ENCODE measurements around the gene GPR101.

The GPR101 gene, protein sequence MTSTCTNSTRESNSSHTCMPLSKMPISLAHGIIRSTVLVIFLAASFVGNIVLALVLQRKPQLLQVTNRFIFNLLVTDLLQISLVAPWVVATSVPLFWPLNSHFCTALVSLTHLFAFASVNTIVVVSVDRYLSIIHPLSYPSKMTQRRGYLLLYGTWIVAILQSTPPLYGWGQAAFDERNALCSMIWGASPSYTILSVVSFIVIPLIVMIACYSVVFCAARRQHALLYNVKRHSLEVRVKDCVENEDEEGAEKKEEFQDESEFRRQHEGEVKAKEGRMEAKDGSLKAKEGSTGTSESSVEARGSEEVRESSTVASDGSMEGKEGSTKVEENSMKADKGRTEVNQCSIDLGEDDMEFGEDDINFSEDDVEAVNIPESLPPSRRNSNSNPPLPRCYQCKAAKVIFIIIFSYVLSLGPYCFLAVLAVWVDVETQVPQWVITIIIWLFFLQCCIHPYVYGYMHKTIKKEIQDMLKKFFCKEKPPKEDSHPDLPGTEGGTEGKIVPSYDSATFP

DNA sequence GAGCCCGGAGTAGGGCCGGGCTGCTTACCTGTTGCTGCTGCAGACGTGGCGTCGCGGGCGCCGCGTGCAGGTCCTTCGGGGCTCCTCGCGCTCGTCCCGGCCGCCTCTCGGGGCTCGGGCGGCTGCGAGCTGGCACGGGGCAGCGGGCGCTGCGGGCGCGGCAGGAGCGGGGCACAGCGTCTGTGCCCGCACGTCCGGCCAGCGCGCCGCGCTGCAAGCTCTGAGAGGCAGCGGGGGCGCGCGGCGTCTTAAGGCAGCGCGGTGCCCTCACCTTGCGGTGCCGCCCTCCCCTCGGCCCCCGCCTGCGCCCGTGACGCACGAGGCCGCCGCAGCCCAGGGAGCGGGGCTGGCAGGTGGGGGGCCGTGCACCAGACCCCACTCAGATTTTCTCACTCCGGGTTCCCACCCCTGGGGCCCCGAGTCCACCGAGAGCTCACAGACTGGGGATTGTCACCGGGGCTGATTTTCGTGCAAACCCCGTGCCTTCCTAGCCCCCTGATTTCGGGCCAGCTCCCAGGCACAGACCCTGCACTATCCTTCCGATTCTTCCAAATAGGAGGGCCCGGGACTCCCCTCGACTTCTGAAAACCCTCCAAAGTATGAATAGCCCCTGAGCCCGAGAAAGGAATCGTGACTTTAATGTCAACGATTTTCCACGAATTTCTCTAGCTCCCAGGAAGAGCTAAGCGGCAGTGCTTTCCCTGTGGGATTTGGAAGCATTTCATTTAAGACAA is at the start of gene GPR101:
TSS of gene GPR101 (minus strand) at position 222 of the 734 bp plus-strand sequence. CDS start 2,321 bp downstream, outside the sequence.
- DNase-seq, result no peak

DNA sequence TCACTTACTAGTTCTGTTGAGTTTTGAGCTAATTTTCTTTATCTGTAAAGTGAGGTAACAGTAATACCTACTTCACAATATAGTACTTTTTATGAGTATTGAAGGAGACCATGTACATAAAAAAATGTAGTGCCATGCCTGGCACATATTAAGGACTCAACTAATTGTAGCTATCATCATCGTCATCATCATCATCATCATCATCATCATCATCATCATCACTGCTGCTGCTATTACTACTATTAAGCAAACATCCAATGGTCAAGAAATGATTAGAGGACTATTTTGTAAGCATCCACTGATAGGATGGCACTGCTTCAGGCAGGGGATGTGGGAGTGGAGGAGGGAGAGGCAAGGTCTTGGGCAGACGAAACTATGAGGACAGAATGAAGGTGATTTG is 47.4 kb upstream of the GPR101 start:
- DNase-seq, result no peak

DNA sequence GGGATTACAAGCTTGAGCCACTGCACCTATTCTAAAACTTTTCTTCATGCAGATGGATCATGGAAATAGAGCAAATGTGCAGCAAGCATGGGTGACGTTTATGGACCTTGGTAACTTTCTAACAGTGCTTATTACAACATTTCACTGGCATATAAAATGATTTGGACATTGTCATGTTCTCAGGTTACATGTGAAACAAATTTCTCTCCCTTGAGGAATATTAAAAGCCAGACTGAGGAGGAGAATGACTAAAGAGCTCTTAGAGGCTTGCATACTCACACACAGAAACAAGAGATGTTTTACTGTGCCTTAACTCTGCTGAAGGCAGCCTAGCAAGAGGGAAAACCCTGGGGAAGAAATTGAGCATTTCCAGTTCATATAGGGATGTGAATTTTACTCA is 38.6 kb upstream of the GPR101 start:
- DNase-seq, result no peak

DNA sequence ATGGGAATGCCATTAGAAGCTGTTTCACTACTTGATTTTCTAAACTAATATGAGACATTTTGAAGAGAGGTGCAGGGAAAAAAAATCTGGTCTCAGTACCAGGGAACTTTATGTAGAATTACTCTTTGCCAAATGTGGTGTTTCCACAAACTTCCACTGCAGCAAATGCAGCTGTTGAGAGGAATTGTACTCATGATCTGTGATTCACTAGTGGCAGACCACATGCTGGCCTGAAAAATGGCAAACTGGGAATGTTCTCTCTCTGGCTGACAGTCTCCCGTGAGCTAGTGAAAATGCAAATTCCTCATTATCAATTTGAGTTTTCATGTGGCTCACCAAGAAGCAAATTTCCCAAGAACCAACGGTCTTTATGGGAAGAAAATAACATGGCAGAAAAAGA is 37.8 kb upstream of the GPR101 start:
- no peak for DNase-seq

DNA sequence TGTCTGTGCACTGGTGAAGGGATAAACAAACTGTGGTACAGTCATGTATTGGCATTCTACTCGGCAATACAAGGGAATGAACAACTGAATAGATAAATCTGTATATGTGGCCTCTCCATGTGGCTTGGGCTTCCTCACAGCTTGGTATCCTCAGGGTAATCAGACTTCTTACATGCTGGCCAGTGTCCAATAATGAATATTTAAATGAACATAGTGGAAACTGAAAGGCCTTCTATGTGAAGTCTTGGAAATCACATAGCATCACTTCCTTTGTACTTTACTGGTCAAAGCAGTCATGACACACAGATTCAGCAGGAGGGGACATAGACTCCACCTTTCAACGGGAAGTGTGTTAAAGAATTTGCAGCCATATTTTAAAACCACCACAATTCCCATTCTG is 33.4 kb upstream of the GPR101 start:
- no peak for DNase-seq

DNA sequence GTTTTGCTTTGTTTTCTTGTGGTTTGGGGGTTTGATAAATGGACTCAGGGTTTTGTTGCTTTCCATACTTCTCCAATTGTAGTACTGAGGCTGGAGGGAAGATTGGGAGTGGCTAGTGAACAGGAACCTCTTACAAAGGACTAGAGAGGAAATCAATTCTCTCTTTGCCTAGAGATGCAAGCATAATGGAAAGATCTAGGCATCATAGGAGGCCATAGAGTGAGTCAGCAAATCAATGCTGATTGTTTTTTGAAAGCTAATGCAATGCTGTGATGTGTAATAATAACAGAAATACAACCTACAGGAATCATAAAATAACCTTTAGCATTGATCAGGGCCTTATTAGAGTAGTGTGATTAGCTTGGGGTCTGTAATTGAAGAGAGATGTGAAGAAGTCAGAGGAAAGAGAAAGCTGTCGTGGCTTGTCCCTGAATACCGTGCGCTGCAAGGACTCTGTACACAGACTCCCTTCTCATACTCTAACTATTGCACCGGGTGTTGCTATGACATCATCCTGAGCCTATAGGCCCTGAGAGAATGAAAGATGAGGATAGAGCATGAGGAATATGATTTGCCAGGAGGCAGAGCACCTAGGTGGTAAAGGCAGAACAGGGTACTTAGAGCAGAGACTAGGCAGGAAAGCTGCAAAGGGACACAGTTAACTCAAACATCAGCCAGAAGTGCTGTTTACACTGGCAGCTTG is 29.3 kb upstream of the GPR101 start:
- peak in 1 of 2 experiments; percentile 2 for DNase-seq

DNA sequence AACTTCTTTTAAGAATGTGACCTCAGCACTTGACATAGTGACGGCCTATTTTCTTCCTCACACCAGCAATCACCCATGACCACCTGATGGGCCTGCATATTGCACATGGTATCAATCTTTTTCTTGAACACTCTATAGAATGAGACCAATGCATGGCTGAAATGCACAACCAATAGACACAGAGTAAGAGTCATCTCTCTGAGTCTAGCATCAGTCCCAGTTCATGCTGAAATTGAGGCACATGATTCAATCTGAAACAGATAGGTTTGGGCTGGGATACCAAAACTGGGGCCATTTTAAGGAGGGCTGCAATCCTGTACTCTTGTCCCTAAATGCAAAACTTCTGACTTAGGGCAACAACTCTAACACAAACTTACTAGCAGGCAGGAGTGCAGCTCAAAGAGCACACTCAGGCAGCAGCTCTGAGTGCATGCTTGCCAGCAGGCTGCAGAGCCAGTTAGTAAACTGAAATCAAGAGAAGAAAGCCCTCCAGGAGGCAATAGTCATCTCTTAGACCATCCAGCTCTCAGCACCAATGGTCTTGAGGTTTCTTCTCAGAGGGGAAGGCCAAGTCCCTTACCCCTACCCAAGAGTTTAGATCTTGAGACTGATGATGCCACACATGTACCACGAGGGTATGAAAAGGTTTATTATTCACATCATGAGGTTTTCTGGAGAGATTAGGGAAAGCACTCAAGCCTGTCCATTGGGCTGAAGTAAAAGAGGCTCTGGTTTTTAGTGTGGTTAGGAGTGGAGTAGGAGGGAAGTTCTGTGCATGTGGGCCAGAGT is 24.7 kb upstream of the GPR101 start:
- no peak for DNase-seq

DNA sequence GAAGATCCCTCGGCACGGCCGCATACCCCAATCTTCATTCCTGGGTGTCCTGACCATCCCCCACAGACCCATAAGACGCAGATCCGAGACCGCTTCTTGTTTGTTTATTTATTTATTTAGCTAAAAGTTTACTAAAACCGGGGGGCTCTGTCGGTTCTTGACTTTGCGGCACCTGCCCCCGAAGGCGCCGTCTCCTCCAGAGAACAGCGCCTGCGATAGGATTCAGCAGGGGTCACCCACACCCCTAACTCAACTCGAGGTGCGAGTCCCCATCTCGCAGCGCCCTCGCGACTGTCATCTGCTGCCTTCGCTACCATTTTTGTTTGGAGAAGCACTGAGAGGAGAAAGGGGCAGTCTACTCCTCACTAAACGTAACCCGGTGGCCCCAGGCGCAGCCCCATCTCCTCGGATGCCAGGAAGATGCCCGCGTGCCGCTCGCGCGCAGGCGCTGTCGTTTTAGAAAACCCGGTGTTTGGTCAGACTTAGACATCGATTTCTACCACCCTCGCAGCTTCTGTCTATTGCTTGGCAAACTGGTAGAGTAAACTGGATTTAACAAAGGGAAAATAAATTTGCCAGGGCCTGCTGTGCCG is 18.9 kb upstream of the GPR101 start:
- no peak for DNase-seq

DNA sequence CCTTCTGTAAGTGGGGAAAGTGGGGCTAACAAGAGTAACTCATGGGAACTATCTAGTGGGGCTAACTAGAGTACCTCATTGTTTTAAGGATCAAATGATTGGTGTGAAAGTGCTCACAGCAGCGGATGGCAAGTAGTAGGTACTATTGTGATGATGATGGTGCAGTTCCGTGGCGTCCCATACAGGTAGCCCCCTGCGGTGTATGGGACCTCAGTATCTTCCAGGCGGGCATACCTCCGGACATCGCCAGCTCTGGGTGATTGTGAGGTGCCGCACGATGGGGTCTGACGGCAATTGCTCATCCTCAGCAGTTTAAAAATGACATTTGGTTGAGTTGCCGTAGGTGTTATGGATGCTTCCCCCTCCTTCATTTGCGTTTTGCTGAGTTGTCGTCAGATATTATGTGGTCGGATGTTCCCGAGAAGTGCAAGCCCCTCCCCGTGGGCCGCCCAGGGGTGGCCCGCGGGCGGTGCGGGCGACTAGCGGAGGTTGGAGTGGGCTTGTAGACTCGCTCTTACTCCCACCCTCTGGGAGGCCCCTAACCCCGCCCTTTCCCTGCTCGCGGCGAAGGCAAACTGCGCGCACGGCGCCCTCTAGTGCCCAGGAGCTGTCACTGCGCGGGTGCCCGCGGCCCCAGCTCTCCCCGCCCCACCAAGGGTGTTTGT is 18.3 kb upstream of the GPR101 start:
- DNase-seq, result peak; percentile 41

DNA sequence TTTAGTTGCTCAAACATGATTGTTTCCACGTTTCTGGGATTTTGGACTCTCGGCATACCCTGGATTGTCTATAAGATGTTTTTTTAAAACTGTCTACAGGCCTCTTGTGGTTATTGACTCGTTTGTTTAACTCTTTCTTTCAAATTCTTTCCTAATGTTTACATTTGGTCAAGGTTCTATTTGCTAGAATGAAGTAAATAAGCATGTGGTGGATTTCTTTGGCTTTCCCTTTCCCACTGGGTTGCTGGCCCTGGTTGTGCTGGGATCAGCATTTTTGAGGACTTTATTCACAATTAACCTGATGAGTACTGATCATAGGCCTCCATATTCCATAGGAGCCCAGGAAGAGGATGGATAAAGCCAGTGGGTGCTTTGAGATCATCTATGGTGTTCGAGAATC is 11.1 kb upstream of the GPR101 start:
- DNase-seq, result no peak

DNA sequence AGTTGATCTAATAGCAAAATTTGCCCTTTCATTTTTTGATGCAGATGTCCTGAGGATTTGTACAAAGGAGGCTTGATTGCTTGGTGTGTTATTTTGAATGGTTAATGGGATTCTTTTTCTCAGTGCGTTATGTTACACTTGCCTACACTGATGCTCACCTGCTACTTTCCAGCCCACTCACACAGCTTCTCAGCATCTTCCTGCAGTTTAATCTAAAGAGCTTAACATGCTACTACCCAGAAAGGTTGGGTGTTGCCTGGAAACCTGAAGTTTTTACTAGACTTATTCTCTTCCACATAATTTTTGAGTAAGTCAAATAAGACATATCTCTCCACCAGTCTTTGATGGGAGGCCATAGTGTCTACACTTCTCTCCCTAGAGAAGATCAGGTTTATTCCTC is 9.9 kb upstream of the GPR101 start:
- no peak for DNase-seq

DNA sequence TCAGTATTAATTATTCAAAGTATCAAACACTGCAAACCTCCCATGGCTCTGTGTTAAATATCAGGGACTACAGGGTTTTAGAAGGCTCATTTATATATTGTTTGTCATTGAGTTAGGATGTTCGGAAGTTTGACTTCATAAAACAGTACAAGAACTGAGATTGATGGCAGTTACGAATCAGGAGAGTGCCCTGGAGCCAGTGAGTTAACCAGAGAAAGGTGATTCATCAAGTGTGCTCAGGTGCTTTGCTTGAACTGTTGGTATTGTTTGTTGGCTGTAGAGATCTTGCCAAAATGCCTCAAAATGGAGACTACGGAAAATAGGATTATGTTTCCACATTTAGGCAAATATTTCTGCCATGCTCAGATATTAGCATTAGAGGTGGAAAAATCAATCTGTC is 7.5 kb upstream of the GPR101 start:
- no peak for DNase-seq

DNA sequence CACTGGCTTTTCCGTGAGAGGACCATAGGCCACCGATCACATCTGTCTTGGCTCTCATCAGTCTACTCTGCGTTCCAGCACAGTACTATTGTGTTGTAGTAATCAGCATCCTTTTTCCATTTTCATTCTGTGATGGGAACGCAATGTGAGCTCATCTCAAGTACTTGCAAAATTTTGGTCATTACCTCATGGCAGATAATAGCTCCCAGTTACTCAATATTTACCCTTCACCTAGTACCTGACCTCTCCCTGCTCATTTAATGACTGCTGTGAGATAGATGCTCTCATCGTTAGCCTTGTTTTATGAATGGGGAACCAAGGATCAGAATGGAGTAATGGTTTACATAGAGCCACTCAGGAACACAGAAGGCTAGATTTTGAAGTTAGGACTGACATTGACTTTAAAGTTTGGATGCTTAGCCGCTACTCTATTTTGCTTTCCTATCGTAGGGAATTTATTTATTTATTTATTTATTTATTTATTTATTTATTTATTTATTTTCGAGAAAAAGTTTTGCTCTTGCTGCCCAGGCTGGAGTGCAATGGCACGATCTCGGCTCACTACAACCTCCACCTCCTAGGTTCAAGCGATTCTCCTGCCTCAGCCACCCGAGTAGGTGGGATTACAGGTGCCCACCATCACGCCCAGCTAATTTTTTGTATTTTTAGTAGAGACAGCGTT is 6.5 kb upstream of the GPR101 start:
- DNase-seq, result no peak

DNA sequence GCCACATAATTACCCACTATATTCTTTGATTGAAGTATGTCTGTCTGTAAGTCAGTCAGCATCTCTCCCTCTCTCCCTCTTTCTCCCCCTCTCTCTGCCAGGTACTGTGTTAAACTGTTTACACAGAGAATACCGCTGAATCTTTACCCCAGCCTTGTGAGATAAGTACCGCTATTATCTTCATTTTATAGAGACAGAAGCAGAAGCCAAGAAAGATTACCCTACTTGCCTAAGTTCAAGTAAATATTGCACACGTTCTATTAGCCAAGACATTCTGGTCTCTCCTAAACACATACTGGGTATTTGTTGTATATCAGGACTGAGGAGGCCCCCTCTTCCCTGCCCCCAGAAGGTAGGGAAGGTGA is 695 bp upstream of the GPR101 start:
- DNase-seq, result no peak

DNA sequence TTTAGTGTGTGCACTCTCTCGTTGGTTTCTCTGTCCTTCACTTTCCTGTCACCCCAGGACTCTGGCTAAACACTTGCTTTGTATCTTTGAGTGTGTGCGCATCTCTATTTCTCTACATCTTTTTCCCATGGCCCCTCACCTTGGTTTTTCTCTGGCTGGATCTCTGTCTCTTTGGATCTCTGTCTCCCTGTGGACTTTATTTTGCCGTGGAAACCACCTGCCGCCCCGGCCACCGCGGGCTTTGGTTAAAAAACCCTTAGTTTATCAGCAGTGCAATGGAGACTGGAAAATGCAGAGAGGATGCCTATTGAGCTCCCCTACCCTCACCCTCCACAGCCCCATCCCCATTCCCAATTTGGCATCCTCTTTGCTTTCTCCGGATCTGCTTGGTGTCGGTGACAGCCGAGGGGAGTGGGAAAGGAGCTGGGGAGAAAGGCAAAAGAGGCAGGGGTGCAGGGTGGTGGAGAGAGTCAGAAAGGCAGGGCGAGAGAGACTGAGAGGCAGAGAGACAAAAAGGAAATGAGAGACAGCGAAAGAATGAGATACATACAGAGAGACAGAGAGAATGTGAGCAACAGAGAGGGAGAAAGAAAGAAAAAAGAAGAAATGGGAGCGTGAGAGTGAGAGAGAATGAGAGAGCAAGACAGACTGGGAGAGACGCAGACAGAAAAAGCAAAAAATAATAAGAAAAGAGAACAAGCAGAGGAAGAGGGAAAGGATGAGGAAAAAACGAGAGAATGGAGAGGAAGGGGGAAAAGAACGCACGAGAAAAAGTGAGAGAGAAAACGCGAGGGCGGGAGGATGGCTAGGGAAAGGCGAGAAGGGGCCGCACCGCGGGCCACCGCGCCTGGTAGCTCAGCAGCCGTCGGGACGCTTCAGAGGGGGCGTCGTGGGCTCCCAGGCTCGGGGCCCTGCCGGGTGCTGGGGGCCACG is 688 bp downstream of the GPR101 start:
- DNase-seq, result no peak

DNA sequence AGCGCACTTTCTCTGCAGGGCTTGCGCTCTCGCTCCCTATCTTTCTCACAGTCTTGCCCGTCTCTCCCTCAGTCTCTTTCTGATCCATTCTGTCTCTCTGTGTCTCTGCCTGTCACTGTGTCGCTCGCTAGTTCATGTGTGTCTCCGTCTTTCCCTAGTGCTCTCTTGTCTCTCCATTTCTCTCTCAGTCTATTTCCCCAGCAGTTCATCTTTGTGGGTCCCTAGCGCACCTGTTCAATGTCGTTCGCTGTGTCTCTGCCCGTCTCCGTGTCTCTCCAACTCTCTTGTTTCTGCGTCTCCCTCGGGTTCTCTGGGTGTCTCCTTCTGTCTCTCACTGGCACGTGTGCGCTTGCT is 1.5 kb downstream of the GPR101 start:
- no peak for DNase-seq

DNA sequence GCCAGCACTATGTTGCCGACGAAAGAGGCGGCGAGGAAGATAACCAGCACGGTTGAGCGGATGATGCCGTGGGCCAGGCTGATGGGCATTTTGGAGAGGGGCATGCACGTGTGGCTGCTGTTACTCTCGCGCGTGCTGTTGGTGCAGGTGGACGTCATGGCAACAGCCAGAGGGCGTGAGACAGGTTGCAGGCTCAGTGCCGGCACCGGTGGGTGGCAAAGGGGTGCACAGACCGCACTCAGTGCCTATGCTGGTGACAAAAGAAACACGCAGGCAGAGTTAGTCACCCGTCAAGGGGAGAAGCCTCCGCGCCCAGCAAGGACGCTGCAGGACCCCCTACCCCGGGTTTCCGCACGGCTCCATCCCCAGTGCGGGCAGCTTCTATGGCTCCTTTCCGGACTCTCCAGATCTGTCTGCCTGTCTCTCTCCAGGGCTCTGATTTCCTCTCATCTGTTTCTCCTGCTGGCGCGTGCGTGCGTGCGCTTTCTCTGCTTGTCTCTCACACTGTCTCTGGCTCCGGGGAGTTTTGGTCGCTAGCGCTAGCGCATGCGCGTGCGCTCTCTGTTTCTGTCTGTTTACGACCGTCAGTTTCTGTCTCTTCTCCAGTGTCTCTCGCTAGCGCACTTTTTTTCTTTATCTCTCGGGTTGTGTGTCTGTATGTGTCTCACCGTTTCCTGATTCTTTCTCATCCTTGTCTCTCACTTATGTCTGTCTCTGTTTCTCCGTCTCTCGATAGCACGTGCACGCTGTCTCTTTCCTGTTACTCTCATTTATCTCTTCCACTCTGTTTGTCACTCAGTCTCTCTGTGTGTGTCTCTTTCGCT is 2.1 kb downstream of the GPR101 start:
- DNase-seq, result peak in 1 of 2 experiments; percentile 22

DNA sequence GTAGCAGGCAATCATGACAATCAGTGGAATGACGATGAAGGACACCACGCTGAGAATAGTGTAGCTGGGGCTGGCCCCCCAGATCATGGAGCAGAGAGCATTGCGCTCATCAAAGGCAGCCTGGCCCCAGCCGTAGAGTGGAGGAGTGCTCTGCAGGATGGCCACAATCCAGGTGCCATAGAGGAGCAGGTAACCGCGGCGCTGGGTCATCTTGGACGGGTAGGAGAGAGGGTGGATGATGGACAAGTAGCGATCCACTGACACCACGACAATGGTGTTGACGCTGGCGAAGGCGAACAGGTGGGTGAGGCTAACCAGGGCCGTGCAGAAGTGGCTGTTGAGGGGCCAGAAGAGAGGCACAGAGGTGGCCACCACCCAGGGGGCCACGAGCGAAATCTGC is 2.8 kb downstream of the GPR101 start:
- DNase-seq, result no peak

DNA sequence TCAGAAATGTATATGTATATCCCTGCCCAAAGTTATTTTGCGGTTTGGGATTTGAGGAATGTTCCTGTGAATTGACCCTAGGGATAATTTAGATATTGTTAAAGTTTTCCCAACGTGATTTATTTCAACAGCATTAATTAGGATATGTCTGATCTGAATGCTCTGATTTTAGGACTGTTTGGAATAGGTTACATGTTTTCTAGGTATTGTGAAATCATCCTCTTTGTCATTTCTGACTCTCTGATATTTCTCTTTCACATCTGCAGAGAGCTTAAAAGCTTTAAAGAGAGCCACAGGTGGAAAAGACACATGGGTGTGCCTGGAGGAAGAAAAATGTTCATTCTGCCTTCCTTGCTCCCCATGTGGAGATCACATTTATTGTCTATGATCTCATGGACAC is 5.1 kb downstream of the GPR101 start:
- no peak for DNase-seq
